COR-L47 (cell line): ENCODE results near the gene WWC1.
A peak's percentile ranks its signal among the peaks of the same experiment; 100 is the strongest.
"Not testable (repeated sequence)": the region's sequence is repeated elsewhere in the genome, so short reads cannot be mapped to it uniquely, and the experiment has no call there.

Source experiments
- DNase-seq: peaks from one replicate; lab custom pipeline; 2025; lab: John Stamatoyannopoulos, UW

WWC1 gene

GRCh38 chr5:168413062-168413461 lies 121.6 kb downstream of the WWC1 start:
- no peak for DNase-seq

DNA sequence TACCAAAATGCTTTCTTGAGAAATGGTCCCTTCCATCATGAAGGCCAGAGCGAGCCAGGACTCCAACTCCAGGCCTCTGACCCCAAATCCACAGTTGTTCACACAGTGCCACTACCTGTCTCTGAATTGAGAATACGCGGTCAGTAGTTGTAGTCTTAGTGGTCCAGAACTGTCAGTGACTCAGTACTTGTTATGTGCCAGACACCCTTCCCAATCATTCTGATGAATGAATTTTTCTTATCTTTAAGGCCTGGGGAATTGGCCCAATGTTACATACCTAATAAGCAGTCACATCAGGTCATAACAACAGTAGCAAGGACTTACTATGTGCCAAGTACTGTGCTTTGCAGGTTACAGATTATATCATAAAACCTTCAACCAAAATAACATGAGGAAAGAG lies 122.2 kb downstream of the WWC1 start:
- no peak for DNase-seq

DNA sequence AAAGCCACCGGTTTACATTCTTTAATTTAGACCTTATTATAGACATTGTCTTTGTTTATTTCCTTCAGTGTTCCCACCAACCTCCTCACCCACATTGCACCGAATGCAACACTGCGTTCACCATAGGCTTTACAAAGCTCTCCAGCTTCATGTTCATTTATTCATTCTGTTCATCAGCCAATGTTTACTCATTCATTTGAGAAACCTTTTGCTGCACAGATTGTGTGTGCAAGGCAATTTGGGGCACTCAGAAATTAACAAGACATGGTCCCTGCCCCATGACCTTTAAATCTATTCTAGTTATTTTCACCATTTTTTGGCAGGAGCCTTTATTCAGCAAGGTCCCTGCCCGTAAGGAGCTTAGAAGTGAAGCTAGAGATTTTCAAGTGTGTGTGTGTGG lies 124.0 kb downstream of the WWC1 start:
- no peak for DNase-seq

GRCh38 chr5:168415971-168416370 lies 124.5 kb downstream of the WWC1 start:
- DNase-seq: no peak

- DNase-seq: no peak
Measured at GRCh38 chr5:168417731-168418429, 126.4 kb downstream of the WWC1 start.

- no peak for DNase-seq
Measured at GRCh38 chr5:168420461-168420860, 129.0 kb downstream of the WWC1 start.

DNA sequence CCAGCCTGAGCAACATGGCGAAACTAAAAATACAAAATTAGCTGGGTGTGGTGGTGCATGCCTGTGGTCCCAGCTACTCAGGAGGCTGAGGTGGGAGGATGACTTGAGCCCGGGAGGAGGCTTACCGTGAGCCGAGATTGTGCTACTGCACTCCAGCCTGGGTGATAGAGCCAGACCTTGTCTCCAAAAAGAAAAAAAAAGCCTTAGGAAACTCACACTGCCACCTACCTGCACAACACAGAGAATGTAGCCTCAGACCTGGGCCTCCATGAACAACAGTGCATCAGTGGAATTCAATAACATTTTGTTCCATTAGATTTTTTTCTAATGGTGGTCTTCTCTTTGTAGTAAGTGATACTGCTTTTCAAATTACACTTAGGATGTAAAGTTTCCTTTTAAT lies 131.0 kb downstream of the WWC1 start:
- DNase-seq: no peak

DNA sequence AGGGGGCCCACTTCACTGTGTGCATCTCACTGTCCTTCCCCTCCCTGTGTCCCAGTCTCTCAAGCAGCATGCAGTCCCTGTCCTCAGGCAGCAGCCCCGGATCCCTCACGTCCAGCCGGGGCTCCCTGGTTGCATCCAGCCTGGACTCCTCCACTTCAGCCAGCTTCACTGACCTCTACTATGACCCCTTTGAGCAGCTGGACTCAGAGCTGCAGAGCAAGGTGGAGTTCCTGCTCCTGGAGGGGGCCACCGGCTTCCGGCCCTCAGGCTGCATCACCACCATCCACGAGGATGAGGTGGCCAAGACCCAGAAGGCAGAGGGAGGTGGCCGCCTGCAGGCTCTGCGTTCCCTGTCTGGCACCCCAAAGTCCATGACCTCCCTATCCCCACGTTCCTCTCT lies 132.0 kb downstream of the WWC1 start:
- no peak for DNase-seq

DNA sequence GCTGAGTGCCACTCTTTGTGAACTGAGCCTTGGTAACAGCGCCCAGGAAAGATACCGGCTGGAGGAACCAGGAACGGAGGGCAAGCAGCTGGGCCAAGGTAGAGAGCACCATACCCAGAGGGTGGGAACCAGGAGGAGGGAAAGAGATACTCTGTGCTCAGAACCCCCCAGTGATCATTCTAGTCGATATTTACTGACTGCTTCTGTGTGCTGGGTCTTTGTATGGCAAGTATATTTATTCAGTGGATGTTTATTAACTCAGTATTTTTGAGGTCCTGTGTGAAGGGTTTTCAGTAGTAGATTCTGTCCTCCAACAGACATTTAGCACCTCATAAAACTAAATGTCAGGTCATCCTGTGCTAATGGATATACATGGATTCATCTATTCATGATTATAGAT lies 132.5 kb downstream of the WWC1 start:
- DNase-seq: no peak

DNA sequence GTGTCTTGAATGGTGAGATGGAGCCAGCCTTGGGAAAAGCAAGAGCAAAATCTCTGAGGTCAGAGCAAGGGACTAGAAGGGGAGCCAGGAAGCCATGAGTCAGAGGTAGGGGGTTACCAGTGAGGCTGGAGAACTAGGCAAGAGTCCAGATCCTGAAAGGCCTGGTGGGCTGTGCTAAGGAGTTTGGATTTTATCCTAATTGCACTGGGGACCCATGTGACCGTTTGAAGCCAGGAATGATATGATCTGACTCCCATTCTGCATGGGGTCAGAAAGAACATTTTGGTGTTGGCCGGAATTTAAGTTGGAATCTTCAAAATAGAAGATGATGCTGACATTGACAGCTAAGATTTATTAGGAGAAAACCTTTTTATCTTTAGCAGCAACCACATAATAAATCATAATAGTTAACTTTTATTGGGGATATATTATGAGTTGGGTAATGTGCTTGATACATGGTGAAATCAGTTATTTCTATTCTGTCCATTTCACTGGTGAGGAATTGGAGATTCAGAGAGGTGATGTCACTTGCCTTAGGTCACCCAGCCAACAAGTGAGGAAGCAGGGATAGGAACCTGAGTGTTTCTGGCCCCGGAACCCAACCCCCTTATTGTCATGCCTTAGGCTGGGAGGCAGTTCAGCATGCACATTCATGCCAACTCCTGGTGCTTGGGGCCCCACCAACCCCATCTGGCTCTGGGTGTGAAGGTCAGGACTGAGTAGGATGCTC lies 133.3 kb downstream of the WWC1 start:
- DNase-seq: no peak

GRCh38 chr5:168426007-168426863 lies 134.8 kb downstream of the WWC1 start:
- DNase-seq: no peak

- no peak for DNase-seq
Measured at GRCh38 chr5:168426864-168427172, 135.4 kb downstream of the WWC1 start.

DNA sequence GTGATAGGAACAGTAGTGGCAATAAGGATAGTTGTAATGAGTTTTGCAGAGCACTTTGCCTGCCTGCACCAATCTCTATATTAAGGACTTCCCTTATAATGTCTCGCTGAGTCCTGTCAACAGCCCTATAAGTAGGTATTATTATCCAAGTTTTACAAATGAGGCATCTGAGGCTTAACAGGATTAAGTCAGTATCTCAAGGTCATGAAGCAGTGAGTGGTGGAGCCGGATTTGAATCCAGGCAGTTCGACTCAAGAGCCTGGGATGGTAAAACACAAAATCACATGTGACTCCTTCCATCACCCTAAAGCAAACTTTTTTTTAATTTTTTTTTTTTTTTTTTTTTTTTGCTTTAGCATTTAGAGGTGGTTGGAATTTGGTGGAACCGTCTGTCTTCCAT lies 135.8 kb downstream of the WWC1 start:
- DNase-seq: no peak

GRCh38 chr5:168428552-168428951 lies 137.1 kb downstream of the WWC1 start:
- DNase-seq: no peak

DNA sequence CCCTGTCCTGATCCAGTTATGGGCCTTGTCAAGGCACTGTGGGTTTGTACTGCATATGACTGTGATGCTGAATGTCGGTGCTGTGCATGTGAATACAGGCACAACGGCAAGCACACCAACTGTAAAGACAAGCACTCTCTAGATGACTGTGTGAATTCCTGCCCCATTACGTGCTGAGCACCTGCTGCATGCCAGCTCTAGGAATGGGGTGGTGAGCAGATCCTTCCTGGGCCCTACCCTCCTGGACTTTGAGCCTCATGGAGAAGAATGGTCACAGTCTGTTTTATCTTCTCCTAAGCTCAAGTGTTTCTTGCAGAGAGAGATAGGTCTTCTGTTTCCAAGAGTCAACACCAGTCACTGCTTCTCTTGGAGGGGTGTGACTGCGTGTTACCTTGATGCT lies 138.9 kb downstream of the WWC1 start:
- DNase-seq: no peak

DNA sequence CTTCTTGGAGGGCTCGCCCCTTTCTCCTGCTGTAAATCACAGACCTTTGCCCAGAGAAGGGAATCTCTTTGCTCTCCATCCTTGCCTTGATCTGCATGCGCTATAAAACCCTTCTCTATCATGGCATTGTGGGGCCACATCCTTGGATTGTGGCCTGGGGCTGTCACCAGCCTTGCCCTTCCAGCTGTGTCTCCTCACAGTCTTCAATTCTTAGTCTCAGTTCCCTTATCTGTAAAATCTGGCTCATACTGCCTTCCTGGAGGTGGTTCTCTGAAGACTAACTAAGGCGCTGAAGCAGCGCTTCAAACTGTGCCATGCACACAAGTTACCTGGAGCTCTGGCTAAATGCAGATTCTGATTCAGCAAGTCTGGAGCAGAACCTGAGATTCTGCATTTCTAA lies 141.5 kb downstream of the WWC1 start:
- DNase-seq: no peak

DNA sequence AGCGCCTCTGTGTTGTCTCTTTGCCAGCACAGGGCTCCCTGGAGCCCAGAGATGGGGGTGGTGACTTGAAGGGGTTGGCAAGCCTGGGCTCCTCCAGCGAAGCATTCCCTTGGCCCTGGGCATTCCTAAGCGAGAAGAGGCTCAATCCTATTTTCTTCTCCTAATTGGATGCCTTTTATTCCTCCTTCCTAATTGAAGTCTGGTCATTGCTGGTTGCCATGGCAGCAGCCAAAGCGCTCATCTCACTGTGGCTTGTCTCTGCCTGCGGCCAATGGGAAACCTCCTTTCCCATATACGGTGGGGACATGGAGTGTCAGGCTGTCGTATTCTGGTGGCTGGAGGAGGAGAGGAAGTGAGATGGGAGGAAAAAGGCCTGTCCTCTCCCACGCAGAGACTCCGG lies 142.6 kb downstream of the WWC1 start:
- peak; percentile 9 for DNase-seq

GRCh38 chr5:168434746-168435321 lies 143.4 kb downstream of the WWC1 start:
- DNase-seq: no peak

- not testable (repeated sequence) for DNase-seq
Measured at GRCh38 chr5:168435340-168435739, 143.9 kb downstream of the WWC1 start.

GRCh38 chr5:168438349-168438748 lies 146.9 kb downstream of the WWC1 start:
- DNase-seq: no peak

DNA sequence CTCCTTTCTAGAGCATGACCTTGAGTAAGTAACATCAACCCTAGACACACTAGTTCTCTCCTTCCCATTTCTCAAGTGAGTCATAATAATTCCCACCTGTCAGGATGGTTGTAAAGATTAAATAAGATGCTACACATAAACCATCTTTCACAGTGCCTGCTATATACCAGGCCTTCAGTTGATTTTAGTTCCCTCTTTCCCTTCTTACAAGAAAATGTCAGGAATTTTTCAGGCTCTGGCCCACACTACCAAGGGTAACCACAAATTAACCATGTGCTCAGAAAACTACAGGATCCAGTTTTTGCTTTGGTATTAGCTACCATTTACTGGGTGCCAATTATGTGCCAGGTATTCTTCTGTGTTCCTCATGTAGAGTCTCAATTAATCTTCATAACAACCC lies 152.1 kb downstream of the WWC1 start:
- no peak for DNase-seq

- no peak for DNase-seq
Measured at GRCh38 chr5:168443950-168444700, 152.7 kb downstream of the WWC1 start.
